Limb (tissue), 2 donors: ENCODE data around the gene IFITM5.
"Not testable (repeated sequence)": the region's sequence is repeated elsewhere in the genome, so short reads cannot be mapped to it uniquely, and the experiment has no call there.

Source experiments
- DNase-seq, 2 donors: peaks; one replicate each; pipeline ENCODE4 v3.0.0-alpha.2; 2016; ENCODE audit errors: extremely low spot score in 2 of 2

The IFITM5 gene

GRCh38 chr11:299081-299891, at the start of gene IFITM5:
TSS of gene IFITM5 (minus strand) at chr11:299526. CDS start at chr11:299490, 36 bp downstream.
- no peak for DNase-seq

DNA sequence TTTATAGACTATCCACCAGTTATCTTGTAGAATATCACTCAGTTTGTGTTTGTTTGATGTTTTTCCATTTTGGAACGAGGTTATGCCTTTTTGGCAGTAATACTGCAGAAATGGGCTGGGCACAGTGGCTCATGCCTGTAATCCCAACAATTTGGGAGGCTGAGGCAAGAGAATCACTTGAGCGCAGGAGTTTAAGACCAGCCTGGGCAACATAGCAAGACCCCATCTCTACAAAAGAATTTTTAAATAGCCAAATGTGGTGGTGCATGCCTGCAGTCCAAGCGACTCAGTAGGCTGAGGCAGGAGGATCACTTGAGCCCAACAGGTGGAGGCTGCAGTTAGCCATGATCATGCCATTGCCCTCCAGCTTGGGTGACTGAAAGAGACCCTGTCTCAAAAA, 47.2 kb upstream of the IFITM5 start:
- DNase-seq = no peak

- no peak for DNase-seq
Observed at GRCh38 chr11:344836-345578, 45.7 kb upstream of the IFITM5 start.

DNA sequence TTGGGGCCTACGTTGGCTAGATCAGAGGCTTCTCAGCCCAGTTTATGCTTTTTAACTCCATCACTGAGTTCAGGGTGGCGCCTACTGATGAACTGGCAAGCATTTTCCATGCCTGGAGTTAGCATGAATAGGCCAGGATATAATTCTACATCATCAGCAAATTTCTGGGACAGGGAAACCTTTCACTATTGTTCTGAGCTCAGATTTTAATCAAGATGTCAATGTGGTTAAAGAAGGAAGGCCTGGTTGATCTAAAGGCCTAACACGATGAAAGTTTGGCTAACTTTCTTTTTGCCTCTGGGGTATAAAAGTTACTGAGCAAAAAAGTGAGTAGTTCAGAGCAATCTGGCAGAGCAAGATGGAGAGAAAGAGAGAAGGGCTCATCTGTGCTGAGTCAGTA, 43.0 kb upstream of the IFITM5 start:
- no peak for DNase-seq

DNA sequence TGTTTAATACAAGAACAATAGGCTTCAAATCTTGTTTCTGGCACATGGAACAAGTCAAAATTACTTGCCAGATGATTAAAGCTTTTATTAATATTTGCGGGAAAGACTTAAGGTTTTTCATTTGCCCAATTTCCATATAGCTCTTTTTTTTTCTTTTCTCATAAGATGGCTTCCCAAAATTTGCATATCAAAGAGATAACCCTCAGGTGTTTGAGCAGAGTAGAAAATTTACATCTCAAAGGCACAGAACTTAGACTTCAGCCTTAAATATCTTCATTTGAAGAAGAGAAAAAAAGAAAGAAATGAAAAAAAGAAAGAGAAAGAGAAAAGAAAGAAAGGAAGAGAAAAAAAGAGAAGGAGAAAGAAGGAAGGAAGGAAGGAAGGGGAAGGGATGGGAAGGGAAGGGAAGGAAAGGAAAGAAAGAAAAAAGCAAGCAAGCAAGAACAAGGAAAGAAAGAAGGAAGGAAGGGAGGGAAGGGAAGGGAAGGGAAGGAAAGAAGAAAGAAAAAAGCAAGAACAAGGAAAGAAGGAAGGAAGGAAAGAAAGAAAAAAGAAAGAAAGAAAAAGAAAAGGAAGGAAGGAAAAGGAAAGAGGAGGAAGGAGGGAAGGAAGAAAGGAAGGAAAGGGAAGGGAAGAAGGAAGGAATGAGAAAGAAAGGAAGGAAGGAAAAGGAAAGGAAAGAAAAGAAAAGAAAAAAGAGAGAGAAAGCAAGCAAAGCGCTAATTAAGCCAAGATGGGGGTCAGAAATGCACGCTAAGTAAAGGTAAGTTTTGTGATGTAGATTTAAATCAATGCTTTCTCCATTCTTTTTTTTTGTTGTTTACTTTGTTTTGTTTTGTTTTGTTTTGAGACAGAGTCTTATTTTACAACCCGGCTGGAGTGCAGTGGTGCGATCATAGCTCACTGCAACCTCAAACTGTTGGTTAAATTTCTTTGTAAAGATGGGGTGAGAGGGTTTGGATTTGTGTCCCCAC, 41.5 kb upstream of the IFITM5 start:
- no peak for DNase-seq

GRCh38 chr11:339963-340362, 40.6 kb upstream of the IFITM5 start:
- DNase-seq = no peak

DNA sequence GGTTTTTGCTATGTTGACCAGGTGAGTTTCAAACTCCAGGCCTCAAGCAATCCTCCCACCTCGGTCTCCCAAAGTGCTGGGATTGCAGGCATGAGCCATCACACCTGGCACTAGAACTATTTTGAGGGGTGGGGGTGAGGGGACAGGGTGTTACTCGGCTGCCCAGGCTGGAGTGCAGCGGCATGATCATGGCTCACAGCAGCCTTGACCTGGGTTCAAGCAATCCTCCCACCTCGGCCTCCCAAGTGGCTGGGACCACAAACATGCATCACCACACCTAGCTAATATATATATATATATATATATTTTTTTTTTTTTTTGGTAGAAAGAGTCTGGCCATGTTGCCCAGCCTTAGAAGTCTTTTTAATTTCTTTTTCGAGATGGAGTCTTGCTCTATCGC, 38.4 kb upstream of the IFITM5 start:
- DNase-seq = no peak

DNA sequence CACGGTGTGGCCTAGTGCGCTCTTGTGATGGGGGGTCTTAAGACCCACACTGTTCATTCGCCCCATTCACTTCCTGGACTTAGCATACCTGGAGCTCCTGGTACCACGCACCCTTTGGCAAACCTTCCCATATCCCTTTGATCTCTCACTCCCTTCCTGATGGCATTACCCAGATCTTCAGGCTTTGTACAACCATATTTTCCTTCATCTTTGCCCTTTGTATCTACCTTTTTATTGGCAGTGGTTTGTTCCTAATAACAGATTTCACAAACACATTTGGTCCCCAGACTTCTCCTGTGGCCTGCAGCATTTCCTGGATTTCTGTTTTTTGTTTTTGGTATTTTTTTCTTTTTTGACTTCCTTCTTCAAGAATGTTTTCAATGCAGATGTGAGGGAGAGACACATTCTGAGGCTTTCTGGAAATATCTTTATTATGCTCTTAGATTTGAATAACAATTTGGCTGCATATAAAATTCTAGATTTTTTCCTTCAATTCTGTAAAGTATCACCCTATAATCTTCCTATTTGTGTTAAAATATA, 37.4 kb upstream of the IFITM5 start:
- no peak for DNase-seq

- DNase-seq = peak in 1 of 2 donors; percentile 84
Observed at GRCh38 chr11:335779-336658, 36.7 kb upstream of the IFITM5 start.

GRCh38 chr11:334264-334994, 35.1 kb upstream of the IFITM5 start:
- DNase-seq = peak in 1 of 2 donors; percentile 62

DNA sequence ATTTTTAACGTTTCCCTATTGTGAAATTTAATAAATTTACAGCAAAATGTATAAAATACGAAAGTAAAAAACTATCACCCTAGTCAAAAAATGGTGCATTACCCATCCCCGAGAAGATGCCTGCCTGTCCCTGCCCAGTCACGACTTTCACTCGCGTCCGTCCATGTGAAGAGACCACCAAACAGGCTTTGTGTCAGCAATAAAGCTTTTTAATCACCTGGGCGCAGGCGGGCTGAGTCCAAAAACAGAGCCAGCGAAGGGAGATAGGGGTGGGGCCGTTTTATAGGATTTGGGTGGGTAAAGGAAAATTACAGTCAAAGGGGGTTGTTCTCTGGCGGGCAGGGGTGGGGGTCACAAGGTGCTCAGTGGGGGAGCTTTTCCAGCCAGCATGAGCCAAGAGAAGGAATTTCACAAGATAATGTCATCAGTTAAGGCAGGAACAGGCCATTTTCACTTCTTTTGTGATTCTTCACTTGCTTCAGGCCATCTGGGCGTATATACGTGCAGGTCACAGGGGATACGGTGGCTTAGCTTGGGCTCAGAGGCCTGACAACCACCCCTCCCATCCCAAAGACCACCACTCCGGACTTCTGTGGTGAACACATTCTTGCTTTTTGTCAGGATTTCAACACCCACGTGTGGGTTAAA, 34.4 kb upstream of the IFITM5 start:
- DNase-seq = not testable (repeated sequence)

DNA sequence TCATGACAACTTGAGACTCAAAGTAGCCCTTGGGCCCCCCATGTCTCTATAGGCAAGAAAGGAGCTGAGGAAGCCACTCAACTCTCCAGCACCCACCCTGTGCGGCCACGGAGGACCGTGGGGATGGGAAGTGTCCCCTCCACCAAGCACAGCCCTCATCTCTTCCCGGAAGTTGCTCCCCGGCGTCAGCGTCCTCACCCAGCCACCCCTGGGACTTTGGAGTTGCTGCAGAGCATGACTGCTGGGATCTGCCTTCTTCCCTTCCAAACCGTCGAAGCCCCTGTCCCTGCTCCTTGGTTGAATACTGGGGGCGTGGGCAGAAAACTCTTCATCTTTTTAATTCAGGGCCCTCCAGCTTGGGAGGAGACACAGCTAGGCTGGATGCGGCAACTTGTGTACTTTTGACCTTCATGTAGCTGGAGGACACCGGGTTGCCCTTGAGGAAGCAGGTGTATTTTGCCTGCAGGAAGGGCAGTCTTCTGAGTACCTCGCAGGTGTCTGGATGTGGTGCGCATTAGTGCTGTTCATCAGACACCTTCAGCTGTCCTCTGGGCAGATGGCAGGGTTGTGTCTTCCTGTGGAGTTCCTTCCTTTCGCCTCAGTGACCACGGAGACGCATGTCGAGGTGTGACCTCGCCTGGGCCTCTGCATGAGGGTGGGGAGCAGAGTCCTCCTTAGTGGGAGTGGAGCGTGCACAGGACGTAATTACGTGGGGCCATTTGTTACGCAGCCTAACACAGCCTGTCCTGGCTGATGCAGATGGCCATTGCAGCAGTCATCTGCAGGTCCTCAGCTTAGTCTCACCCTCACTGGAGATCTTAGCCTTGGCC, 33.5 kb upstream of the IFITM5 start:
- no peak for DNase-seq

DNA sequence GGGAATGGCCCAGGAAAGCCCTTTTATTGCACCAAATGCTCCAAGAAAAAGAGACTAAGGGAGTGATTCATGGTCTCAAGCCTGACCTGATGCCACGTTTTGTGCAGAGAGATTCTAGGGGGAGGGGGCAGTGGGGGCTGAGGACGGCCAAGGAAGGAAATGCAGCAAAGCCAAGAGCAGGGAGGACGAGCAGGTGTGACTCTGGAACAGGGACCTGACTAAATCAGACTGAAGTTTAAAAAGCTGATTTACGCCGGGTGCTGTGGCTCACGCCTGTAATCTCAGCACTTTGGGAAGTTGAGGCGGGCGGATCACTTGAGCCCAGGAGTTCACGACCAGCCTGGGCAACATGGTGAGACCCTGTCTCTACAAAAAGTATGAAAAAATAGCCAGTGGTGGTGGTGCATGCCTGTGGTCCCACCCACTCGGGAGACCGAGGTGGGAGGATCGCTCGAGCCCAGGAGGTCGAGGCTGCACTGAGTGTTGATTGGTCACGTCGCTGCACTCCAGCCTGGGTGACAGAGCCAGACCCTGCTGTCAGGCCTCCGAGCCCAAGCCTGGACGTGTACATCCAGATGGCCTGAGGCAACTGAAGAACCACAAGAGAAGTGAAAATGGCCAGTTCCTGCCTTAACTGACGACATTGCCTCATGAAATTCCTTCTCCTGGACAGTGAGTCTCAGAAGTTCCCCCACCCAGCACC, 32.2 kb upstream of the IFITM5 start:
- no peak for DNase-seq

GRCh38 chr11:330694-331357, 31.5 kb upstream of the IFITM5 start:
- no peak for DNase-seq

DNA sequence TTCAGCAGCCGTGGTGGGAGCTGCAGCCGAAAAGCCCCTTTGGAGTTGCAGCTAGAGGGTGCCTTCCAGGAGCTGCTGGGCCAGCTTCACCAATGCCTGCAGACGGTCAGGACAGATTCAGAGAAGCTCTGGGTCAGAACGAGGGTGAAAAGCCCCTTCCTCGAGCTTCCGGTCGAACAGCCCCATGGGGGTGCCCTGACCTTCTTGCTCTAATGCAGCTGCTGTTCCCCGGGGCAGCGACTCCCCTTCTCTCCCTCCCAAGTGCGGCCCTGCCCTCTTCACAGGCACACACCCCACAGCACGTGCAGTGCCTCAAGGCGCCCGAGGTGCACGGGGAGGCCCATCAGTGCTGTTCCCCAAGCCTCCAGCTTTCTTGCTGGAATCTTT, 31.0 kb upstream of the IFITM5 start:
- DNase-seq = no peak

- DNase-seq = no peak
Observed at GRCh38 chr11:329886-330253, 30.5 kb upstream of the IFITM5 start.

- DNase-seq = not testable (repeated sequence)
Observed at GRCh38 chr11:328516-329100, 29.3 kb upstream of the IFITM5 start.
